Heart right ventricle (tissue), 16 donors: ENCODE results near the gene MKKS. TPM values are rescaled to one million over a fixed set of nuclear protein-coding genes. Genes with fewer than 3 reads are reported as not detected.

Experiments
- ATAC-seq, 8 donors: fragments of 200-7000 bp; cut with Tn5 transposase; one replicate each; pipeline ENCODE4 v1.9.1; 2020; ENCODE audit warnings: mild to moderate bottlenecking in 8 of 8, moderate library complexity in 8 of 8, moderate number of reproducible peaks in 1 of 8
- DNase-seq, 2 donors: peaks; one replicate each; pipeline ENCODE4 v3.0.0-alpha.2; 2020
- H3K27ac ChIP-seq, 10 donors: fragments of 200-600 bp; sonication (generic) in 2 of 10; one replicate each; pipeline versions ENCODE4 v1.5.0 to v1.8.0; 2020 to 2022; ENCODE audit warnings: mild to moderate bottlenecking in 3 of 10
- H3K27me3 ChIP-seq, 7 donors: fragments of 200-600 bp; one replicate each; pipeline ENCODE4 v1.8.0; 2021 to 2022; ENCODE audit warnings: mild to moderate bottlenecking in 2 of 7
- H3K36me3 ChIP-seq, 9 donors: fragments of 200-600 bp; sonication (generic) in 1 of 9; one replicate each; pipeline versions ENCODE4 v1.5.0 to v1.8.0; 2020 to 2022; ENCODE audit warnings: mild to moderate bottlenecking in 2 of 9
- H3K4me1 ChIP-seq, 9 donors: fragments of 200-600 bp; sonication (generic) in 1 of 9; one replicate each; pipeline versions ENCODE4 v1.5.0 to v1.8.0; 2020 to 2022; ENCODE audit warnings: mild to moderate bottlenecking in 4 of 9
- H3K4me3 ChIP-seq, 10 donors: fragments of 200-600 bp; sonication (generic) in 2 of 10; one replicate each; pipeline versions ENCODE4 v1.5.0 to v1.8.0; 2020 to 2022; ENCODE audit warnings: mild to moderate bottlenecking in 7 of 10, moderate library complexity in 2 of 10
- H3K9me3 ChIP-seq, 11 donors: fragments of 200-600 bp in 10 of 11; sonication (generic) in 2 of 11; one replicate each; pipeline versions ENCODE4 v1.5.0 to v1.8.0; 2013 to 2022; ENCODE audit warnings: mild to moderate bottlenecking in 2 of 11, control low read depth in 1 of 11, moderate library complexity in 1 of 11
- WGBS, 2 donors: extraction: QIAGEN DNeasy Blood & Tissue Kit; methylation state at CpG; one replicate each; pipeline ENCODE4 v1.1.7; 2013; ENCODE audit warnings: inconsistent platforms in 1 of 2; 5-methylcytosine and 5-hydroxymethylcytosine counted together
- intact Hi-C, 10 donors: fragments of 100-400 bp; cut with DNase I; formaldehyde crosslinking; loops; one replicate each; pipeline versions ENCODE4 v1.11.1 to v1.14.2; 2022
- polyA plus RNA-seq, 2 donors: library from polyadenylated mRNA; stranded (reverse); fragments of 200-250 nt; gene quantifications; one replicate each; pipeline ENCODE4 v1.2.3, GENCODE V29; 2013
- total RNA-seq, 10 donors: library from RNA; stranded (reverse); fragmentation: NEBNext Ultra II Directional in 3 of 10; extraction: Animal tissue kit (Norgen Biotek cat#: 25700) in 3 of 10; gene quantifications; one replicate each; pipeline versions ENCODE4 v1.2.1 to v1.2.4, GENCODE V29; 2021 to 2023
- TF ChIP-seq, protein P1 (sequence below), 9 donors: fragments of 200-600 bp; sonication (generic) in 2 of 9; IDR thresholded peaks; one replicate each; pipeline versions ENCODE4 v1.5.0 to v1.8.0; 2021 to 2022; ENCODE audit warnings: antibody characterized with exemption in 9 of 9, mild to moderate bottlenecking in 5 of 9, moderate library complexity in 1 of 9
- donor health status: Arrhythmogenic right ventricular cardiomyopathy.
- donor health status: ischemic (EF 13 %, LVEDD 7.1; RV severe dilation, severe dysfunction).
- donor health status: healthy with polysubstance abuse.
- donor health status: DM: no; HTN: yes; CAD: no.
- donor health status: DM: no; HTN: no; CAD: no.
- donor health status: ischemic (EF 25% LVEDD 6.9; RV normal size, moderate dysfunction).
- donor health status: ischemic (EF 25% LVEDD 5.7; RV mildly dilated, moderate dysfunction).
- donor health status: healthy.
- donor health status: DM: yes; HTN: yes; CAD: no.
- donor health status: Ischemic cardiomyopathy.
- donor health status: ischemic (EF 35%, LVEDD 5.7; RV mildly dilated, moderate dysfunction).
- donor health status: nonischemic (EF 11% LVEDD 7.7; RV severe dilation, severe dysfunction).
- donor health status: DM: yes; HTN: yes; CAD: no.
- donor health status: PGD.
- donor health status: ischemic (EF 29% LVEDD 5.4; RV normal size, mild dysfunction).
- donor health status: nonischemic (EF 23%, LVEDD 6.1; RV moderate dilation, normal function).

MKKS gene
- total and polyA plus RNA-seq, 12 donors: 13.6 to 30.7 (median 19.4) TPM

GRCh38 chr20:10387686-10388085 lies 46.3 kb downstream of the MKKS start:
- no peaks in the 10 kb centered on the region for H3K36me3 ChIP-seq
- H3K4me1 ChIP-seq: no peaks in the 10 kb centered on the region
- no peaks in the 10 kb centered on the region for H3K9me3 ChIP-seq
- ATAC-seq (no peak), DNase-seq (no peak)
- H3K27me3 ChIP-seq: no peaks in the 10 kb centered on the region
- H3K27ac ChIP-seq: no peak overlapping the region
- WGBS, 2 donors: 91 to 95% methylated on average over 4 of the region's 4 CpGs
- intact Hi-C loops: loop anchor here in 1 of 10 donors (10.0 kb wide), 1 partner anchor 73 kb away; no protein-coding TSS in a partner anchor
- TF ChIP-seq, protein P1, sequence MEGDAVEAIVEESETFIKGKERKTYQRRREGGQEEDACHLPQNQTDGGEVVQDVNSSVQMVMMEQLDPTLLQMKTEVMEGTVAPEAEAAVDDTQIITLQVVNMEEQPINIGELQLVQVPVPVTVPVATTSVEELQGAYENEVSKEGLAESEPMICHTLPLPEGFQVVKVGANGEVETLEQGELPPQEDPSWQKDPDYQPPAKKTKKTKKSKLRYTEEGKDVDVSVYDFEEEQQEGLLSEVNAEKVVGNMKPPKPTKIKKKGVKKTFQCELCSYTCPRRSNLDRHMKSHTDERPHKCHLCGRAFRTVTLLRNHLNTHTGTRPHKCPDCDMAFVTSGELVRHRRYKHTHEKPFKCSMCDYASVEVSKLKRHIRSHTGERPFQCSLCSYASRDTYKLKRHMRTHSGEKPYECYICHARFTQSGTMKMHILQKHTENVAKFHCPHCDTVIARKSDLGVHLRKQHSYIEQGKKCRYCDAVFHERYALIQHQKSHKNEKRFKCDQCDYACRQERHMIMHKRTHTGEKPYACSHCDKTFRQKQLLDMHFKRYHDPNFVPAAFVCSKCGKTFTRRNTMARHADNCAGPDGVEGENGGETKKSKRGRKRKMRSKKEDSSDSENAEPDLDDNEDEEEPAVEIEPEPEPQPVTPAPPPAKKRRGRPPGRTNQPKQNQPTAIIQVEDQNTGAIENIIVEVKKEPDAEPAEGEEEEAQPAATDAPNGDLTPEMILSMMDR (IDR thresholded peaks at IDR 0.05): no peak
- no peak overlapping the region for H3K4me3 ChIP-seq

- DNase-seq (no peak), ATAC-seq (no peak)
- Histone ChIP-seq H3K27ac (no peak overlapping the region), H3K4me3 (no peak overlapping the region), H3K4me1 (no peaks in the 10 kb centered on the region), H3K27me3 (no peaks in the 10 kb centered on the region), H3K36me3 (no peaks in the 10 kb centered on the region), H3K9me3 (no peaks in the 10 kb centered on the region)
- WGBS, 2 donors: 39 to 43% methylated on average over 4 of the region's 4 CpGs
- intact Hi-C loops: loop anchor here in 1 of 10 donors (10.0 kb wide), 1 partner anchor 71 kb away; no protein-coding TSS in a partner anchor
- TF ChIP-seq, protein P1 (IDR thresholded peaks at IDR 0.05): no peak
Observed at GRCh38 chr20:10385850-10386544, 48.0 kb downstream of the MKKS start.

- H3K4me3 ChIP-seq: no peak overlapping the region
- no peaks in the 10 kb centered on the region for H3K36me3 ChIP-seq
- no peaks in the 10 kb centered on the region for H3K9me3 ChIP-seq
- intact Hi-C loops: loop anchor here in 1 of 10 donors (10.0 kb wide), 1 partner anchor 67 kb away; no protein-coding TSS in a partner anchor
- ATAC-seq (no peak), DNase-seq (no peak)
- WGBS, 2 donors: 82 to 86% methylated on average over 2 of the region's 2 CpGs
- TF ChIP-seq, protein P1 (IDR thresholded peaks at IDR 0.05): peak in 1 of 9 donors; percentile 16
- no peaks in the 10 kb centered on the region for H3K4me1 ChIP-seq
- H3K27me3 ChIP-seq: peaks cover 0 to 6% (median 0%) of the 10 kb centered on the region in 7 donors
- H3K27ac ChIP-seq: no peak overlapping the region
Observed at GRCh38 chr20:10381477-10381876, 52.5 kb downstream of the MKKS start.

DNA sequence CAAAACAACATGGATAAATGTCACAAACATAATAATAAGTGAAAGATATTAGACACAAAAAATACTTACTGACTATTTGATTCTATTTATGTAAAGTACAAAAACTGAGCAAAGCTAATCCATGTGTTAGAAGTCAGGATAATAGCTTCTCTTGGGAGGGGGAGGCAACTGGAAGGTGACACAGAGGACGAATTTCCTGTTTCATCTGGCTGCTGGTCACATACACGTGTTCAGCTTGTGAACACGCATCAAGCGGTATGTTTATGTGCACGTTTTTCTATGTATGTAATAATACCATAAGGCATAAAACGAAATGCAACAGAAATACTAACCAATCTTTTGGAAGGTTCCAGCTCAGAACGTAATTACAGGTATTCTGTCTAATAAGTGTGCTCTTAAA lies 54.3 kb downstream of the MKKS start:
- Histone ChIP-seq H3K27me3 (peaks cover 0 to 11% (median 0%) of the 10 kb centered on the region in 7 donors), H3K4me3 (no peak overlapping the region), H3K27ac (no peak overlapping the region), H3K4me1 (no peaks in the 10 kb centered on the region), H3K9me3 (peaks cover 0 to 4% (median 0%) of the 10 kb centered on the region in 11 donors), H3K36me3 (no peaks in the 10 kb centered on the region)
- TF ChIP-seq, protein P1 (IDR thresholded peaks at IDR 0.05): no peak
- DNase-seq (no peak), ATAC-seq (no peak)
- WGBS, 2 donors: 59 to 82% methylated on average over 7 of the region's 7 CpGs
- intact Hi-C loops: loop anchor here in 1 of 10 donors (10.0 kb wide), 1 partner anchor 65 kb away; no protein-coding TSS in a partner anchor
